H1 (cell line): Measurements from ENCODE around the gene MFNG. TPM values are rescaled to one million over a fixed set of nuclear protein-coding genes. Genes with fewer than 3 reads are reported as not detected.

Experiments used
- CTCF ChIA-PET: fragments of 300-600 bp; sonication (Branson Sonifier 250); formaldehyde crosslinking; loops from one replicate; lab custom pipeline; 2021; ENCODE audit not compliant: partially characterized antibody; lab: Charles Lee
- POLR2A ChIA-PET: fragments of 300-600 bp; sonication (Branson Sonifier 250); formaldehyde crosslinking; loops from one replicate; lab custom pipeline; 2021; ENCODE audit warnings: inconsistent platforms; ENCODE audit not compliant: partially characterized antibody; lab: Charles Lee
- DNase-seq, 2 experiments: peaks; one replicate each; pipeline versions ENCODE4 v3.0.0 to v3.0.0-alpha.2; 2010 to 2022; ENCODE audit warnings: low spot score in 2 of 2, low read depth in 1 of 2, mixed read lengths in 1 of 2
- FAIRE-seq: peaks from 2 replicates; lab custom pipeline; 2011; peaks lifted over from hg19 to GRCh38; lab: Jason Lieb, UNC
- H2AFZ ChIP-seq: 2 replicates; pipeline ENCODE4 v1.8.1; 2012; ENCODE audit warnings: low read length, inconsistent platforms
- H2AK5ac ChIP-seq: 2 replicates; pipeline ENCODE4 v1.6.1; 2013; ENCODE audit warnings: low read depth, low read length
- H2BK120ac ChIP-seq: replicated peaks from 2 replicates; pipeline ENCODE3; 2013; ENCODE audit warnings: low read depth, low read length, inconsistent platforms
- H2BK12ac ChIP-seq: 2 replicates; pipeline ENCODE4 v1.6.1; 2013; ENCODE audit warnings: low read depth, low read length
- H2BK15ac ChIP-seq: 2 replicates; pipeline ENCODE4 v1.6.1; 2013; ENCODE audit warnings: low read length
- H2BK20ac ChIP-seq: 2 replicates; pipeline ENCODE4 v1.6.1; 2013; ENCODE audit warnings: low read length
- H2BK5ac ChIP-seq: 2 replicates; pipeline ENCODE4 v1.6.1; 2013; ENCODE audit warnings: low read depth, low read length
- H3K14ac ChIP-seq: 2 replicates; pipeline ENCODE4 v1.6.1; 2013; ENCODE audit warnings: inconsistent platforms; ENCODE audit not compliant: insufficient read length
- H3K18ac ChIP-seq: 2 replicates; pipeline ENCODE4 v1.6.1; 2013; ENCODE audit warnings: low read length; ENCODE audit errors: extremely low read depth
- H3K23ac ChIP-seq: 2 replicates; pipeline ENCODE4 v1.6.1; 2013; ENCODE audit warnings: inconsistent platforms; ENCODE audit not compliant: insufficient read length
- H3K23me2 ChIP-seq: 2 replicates; pipeline ENCODE4 v1.6.1; 2013; ENCODE audit warnings: low read depth, low read length
- H3K27ac ChIP-seq: 2 replicates; pipeline ENCODE4 v1.6.1; 2011; ENCODE audit warnings: low read depth, low read length, inconsistent platforms
- H3K27me3 ChIP-seq, 4 experiments: replicated peaks in 1 of 4; 1 replicate in 1 of 4; 2 replicates in 3 of 4; pipeline versions ENCODE4 v1.6.1 to v1.8.1; 2011 to 2013; ENCODE audit warnings: low read length in 3 of 4, mild to moderate bottlenecking in 3 of 4, inconsistent platforms in 2 of 4, mixed read lengths in 2 of 4, moderate library complexity in 1 of 4; ENCODE audit not compliant: control insufficient read depth in 3 of 4, insufficient read depth in 3 of 4; ENCODE audit errors: extremely low read depth in 1 of 4
- H3K36me3 ChIP-seq, 4 experiments: 2 replicates each; pipeline versions ENCODE4 v1.6.1 to v1.8.1; 2011 to 2013; ENCODE audit warnings: mild to moderate bottlenecking in 4 of 4, low read length in 3 of 4, moderate library complexity in 2 of 4, control low read depth in 1 of 4, inconsistent platforms in 1 of 4; ENCODE audit not compliant: insufficient read depth in 4 of 4, control insufficient read depth in 2 of 4
- H3K4ac ChIP-seq: replicated peaks from 2 replicates; pipeline ENCODE3; 2013; ENCODE audit warnings: low read length, low read depth, mixed read lengths, inconsistent platforms; ENCODE audit not compliant: insufficient read length
- H3K4me1 ChIP-seq, 4 experiments: replicated peaks in 1 of 4; 1 replicate in 1 of 4; 2 replicates in 3 of 4; pipeline versions ENCODE4 v1.6.1 to v1.8.1; 2011 to 2013; ENCODE audit warnings: low read length in 3 of 4, inconsistent platforms in 2 of 4, mixed read lengths in 1 of 4; ENCODE audit not compliant: insufficient read depth in 4 of 4, control insufficient read depth in 3 of 4
- H3K4me2 ChIP-seq, 2 experiments: 2 replicates each; pipeline versions ENCODE4 v1.6.1 to v1.8.1; 2011 to 2013; ENCODE audit warnings: low read depth in 2 of 2, low read length in 2 of 2, control low read depth in 1 of 2, inconsistent platforms in 1 of 2, mild to moderate bottlenecking in 1 of 2; ENCODE audit not compliant: insufficient read depth in 1 of 2
- H3K4me3 ChIP-seq, 4 experiments: fragments of 200-600, 300-600 bp in 1 of 4; sonication (generic), shearing (Covaris generic), sonication (Bioruptor Twin) in 1 of 4; 2 replicates each; pipeline versions ENCODE4 v1.5.1 to v1.8.1; 2011 to 2016; ENCODE audit warnings: low read length in 4 of 4, low read depth in 3 of 4, control low read depth in 2 of 4, inconsistent platforms in 2 of 4, mild to moderate bottlenecking in 2 of 4, mixed read lengths in 1 of 4, moderate library complexity in 1 of 4; ENCODE audit not compliant: insufficient read depth in 2 of 4; ENCODE audit errors: extremely low read depth in 1 of 4
- H3K56ac ChIP-seq: replicated peaks from 2 replicates; pipeline ENCODE3; 2013; ENCODE audit warnings: low read depth, mild to moderate bottlenecking, mixed read lengths, low read length, inconsistent platforms; ENCODE audit not compliant: insufficient read length
- H3K79me1 ChIP-seq: 2 replicates; pipeline ENCODE4 v1.6.1; 2013; ENCODE audit warnings: low read depth, low read length, control low read depth
- H3K79me2 ChIP-seq, 2 experiments: 2 replicates each; pipeline versions ENCODE4 v1.6.1 to v1.8.1; 2012 to 2013; ENCODE audit warnings: low read length in 2 of 2, mild to moderate bottlenecking in 2 of 2, inconsistent platforms in 1 of 2; ENCODE audit not compliant: insufficient read depth in 2 of 2, control insufficient read depth in 1 of 2
- H3K9ac ChIP-seq, 4 experiments: replicated peaks in 1 of 4; 1 replicate in 1 of 4; 2 replicates in 3 of 4; pipeline versions ENCODE4 v1.6.1 to v1.8.1; 2011 to 2013; ENCODE audit warnings: low read depth in 3 of 4, low read length in 3 of 4, control low read depth in 2 of 4, mild to moderate bottlenecking in 2 of 4, moderate library complexity in 2 of 4, inconsistent platforms in 1 of 4; ENCODE audit errors: extremely low read depth in 1 of 4
- H3K9me3 ChIP-seq, 2 experiments: 2 replicates each; pipeline versions ENCODE4 v1.6.1 to v1.8.1; 2012 to 2013; ENCODE audit warnings: mild to moderate bottlenecking in 2 of 2, moderate library complexity in 2 of 2, control low read depth in 1 of 2, inconsistent platforms in 1 of 2, low read depth in 1 of 2, low read length in 1 of 2, mixed read lengths in 1 of 2; ENCODE audit not compliant: insufficient read depth in 2 of 2
- H4K20me1 ChIP-seq, 2 experiments: replicated peaks in 1 of 2; 2 replicates each; pipeline versions ENCODE3 to v1.8.1; 2011 to 2013; ENCODE audit warnings: inconsistent platforms in 2 of 2, low read length in 2 of 2, mild to moderate bottlenecking in 1 of 2; ENCODE audit not compliant: insufficient read depth in 2 of 2, control insufficient read depth in 1 of 2
- H4K5ac ChIP-seq: 2 replicates; pipeline ENCODE4 v1.6.1; 2013; ENCODE audit warnings: low read length, low read depth, mixed read lengths, inconsistent platforms; ENCODE audit not compliant: insufficient read length
- H4K8ac ChIP-seq: 2 replicates; pipeline ENCODE4 v1.8.0; 2013; ENCODE audit warnings: mild to moderate bottlenecking, moderate library complexity, low read length, inconsistent platforms; ENCODE audit not compliant: insufficient read depth; ENCODE audit errors: extremely low read depth
- H4K91ac ChIP-seq: replicated peaks from 2 replicates; pipeline ENCODE3; 2013; ENCODE audit warnings: low read length, mixed read lengths, inconsistent platforms; ENCODE audit not compliant: insufficient read length
- CEBPB ChIP-seq: IDR thresholded peaks from 2 replicates; pipeline ENCODE4 v1.6.1; 2012; ENCODE audit warnings: low read depth, low read length
- CHD2 ChIP-seq: IDR thresholded peaks from 2 replicates; pipeline ENCODE4 v1.6.1; 2012; ENCODE audit warnings: low read length, improper control_type of control experiment
- CREB1 ChIP-seq: IDR thresholded peaks from 2 replicates; pipeline ENCODE4 v1.6.1; 2012; ENCODE audit warnings: inconsistent platforms
- SAP30 ChIP-seq: fragments of 300-600 bp; sonication (generic); IDR thresholded peaks from 2 replicates; pipeline ENCODE4 v1.7.1; 2012; ENCODE audit warnings: low read length, moderate library complexity, mild to moderate bottlenecking, inconsistent platforms; ENCODE audit not compliant: insufficient read depth, insufficient replicate concordance
- SIN3A ChIP-seq, 2 experiments: IDR thresholded peaks in 1 of 2; conservative IDR thresholded peaks in 1 of 2; 2 replicates each; pipeline ENCODE4 v1.6.1; 2011 to 2012; ENCODE audit warnings: low read length in 2 of 2, improper control_type of control experiment in 1 of 2, low read depth in 1 of 2, mild to moderate bottlenecking in 1 of 2
- SIX5 ChIP-seq: IDR thresholded peaks from 2 replicates; pipeline ENCODE4 v1.6.1; 2011; ENCODE audit warnings: mild to moderate bottlenecking, low read depth, low read length
- TCF12 ChIP-seq: IDR thresholded peaks from 2 replicates; pipeline ENCODE4 v1.6.1; 2011; ENCODE audit warnings: low read depth, mild to moderate bottlenecking, low read length
- YY1 ChIP-seq: IDR thresholded peaks from 2 replicates; pipeline ENCODE4 v1.6.1; 2011; ENCODE audit warnings: low read depth, mild to moderate bottlenecking, low read length
- WGBS, 2 experiments: shearing (Covaris generic) in 1 of 2; methylation state at CpG; one replicate each; pipeline versions ENCODE4 v1.1.6 to v1.1.7; 2013 to 2015; ENCODE audit warnings: low lambda C conversion rate in 2 of 2, mixed read lengths in 2 of 2, inconsistent platforms in 1 of 2, low coverage in 1 of 2, missing lambda C conversion rate in 1 of 2; ENCODE audit not compliant: insufficient replicate concordance in 2 of 2, insufficient coverage in 1 of 2, insufficient read length in 1 of 2; ENCODE audit errors: extremely low coverage in 1 of 2, missing lambda C conversion rate in 1 of 2; 5-methylcytosine and 5-hydroxymethylcytosine counted together
- polyA plus RNA-seq, 7 experiments: library from polyadenylated mRNA; depleted of rRNA in 3 of 7; stranded (reverse) in 5 of 7; unstranded in 2 of 7; fragments of >200 nt in 5 of 7; fragments of 200-250 nt in 2 of 7; gene quantifications; 1 replicate in 5 of 7; 2 replicates in 1 of 7; 4 replicates in 1 of 7; pipeline versions ENCODE4 v1.2.1 to v1.2.3, GENCODE V29; 2011 to 2013; ENCODE audit warnings: missing spikeins in 2 of 7, mixed read lengths in 2 of 7
- total RNA-seq: library from RNA; stranded (reverse); fragmentation: NEBNext Ultra II Directional; extraction: Animal tissue kit (Norgen Biotek cat#: 25700); gene quantifications from 2 replicates; pipeline ENCODE4 v1.2.1, GENCODE V29; 2021

The MFNG gene
- total and polyA plus RNA-seq, 2 of the 8 experiments (the other 6 are each of a cell fraction or from before 2014, with no cell fraction given) = 1.7 to 5.5 TPM

- no peaks in the 10 kb centered on the region; the same call in 1 of the 2 replicates for H3K79me1 ChIP-seq
- H3K9me3 ChIP-seq = no peaks in the 10 kb centered on the region
- no peak overlapping the region for H3K23ac ChIP-seq
- no peak overlapping the region for H2AK5ac ChIP-seq
- no peaks in the 10 kb centered on the region for H3K36me3 ChIP-seq
- no peak overlapping the region for H4K5ac ChIP-seq
- TF ChIP-seq SIN3A (conservative IDR thresholded peaks at IDR 0.05 in 1 of 2, IDR thresholded peaks at IDR 0.05 in 1 of 2; ENCODE audit: low read depth in 1 of 2, low read length in 2 of 2) (no peak), TCF12 (no peak), CREB1 (no peak), SAP30 (no peak), YY1 (no peak), SIX5 (no peak), CHD2 (no peak), CEBPB (no peak)
- POLR2A ChIA-PET = no interaction called here
- no peak overlapping the region for H3K4me2 ChIP-seq
- no peak overlapping the region for H3K4ac ChIP-seq
- H4K91ac ChIP-seq = no peak overlapping the region
- no peak overlapping the region for H3K14ac ChIP-seq
- WGBS, 2 experiments = 89% methylated on average over 6 of the region's 6 CpGs; no CpG with 5 or more reads in 1 of the 2 experiments
- no peak for DNase-seq
- no peak overlapping the region for H2BK12ac ChIP-seq
- H3K9ac ChIP-seq = no peak overlapping the region
- no peak for FAIRE-seq
- no peak overlapping the region for H2BK20ac ChIP-seq
- H3K4me3 ChIP-seq = no peak overlapping the region
- H3K23me2 ChIP-seq = no peaks in the 10 kb centered on the region
- peaks cover 0 to 4% (median 0%) of the 10 kb centered on the region in 4 experiments; a peak in 2 of 7 replicates for H3K4me1 ChIP-seq
- no peak overlapping the region for H2BK5ac ChIP-seq
- no peak overlapping the region for H3K56ac ChIP-seq
- no peak overlapping the region for H2BK120ac ChIP-seq
- no peak overlapping the region for H2AFZ ChIP-seq
- H4K8ac ChIP-seq = no peak overlapping the region
- CTCF ChIA-PET = interaction anchor here (1.1 kb wide), 1 partner anchor 32 kb away, joined by 4 read pairs; no protein-coding TSS in a partner anchor
- peaks cover 0 to 1% of the 10 kb centered on the region in 2 experiments for H4K20me1 ChIP-seq
- H2BK15ac ChIP-seq = no peak overlapping the region
- H3K79me2 ChIP-seq = no peaks in the 10 kb centered on the region
- no peaks in the 10 kb centered on the region for H3K27me3 ChIP-seq
- no peak overlapping the region for H3K18ac ChIP-seq
- no peak overlapping the region for H3K27ac ChIP-seq
Observed at GRCh38 chr22:37535159-37535558, 49.0 kb upstream of the MFNG start.
